Measurements from ENCODE around the gene TPK1.
"Not testable (repeated sequence)": the region's sequence is repeated elsewhere in the genome, so short reads cannot be mapped to it uniquely, and the experiment has no call there.

TPK1 gene

GRCh38 chr7:144777889-144778288 is 58.0 kb downstream of the TPK1 start:
- DNase-seq (ENCODE audit: low read depth in 1 of 2, low spot score in 1 of 2) = not testable (repeated sequence)

GRCh38 chr7:144777005-144777839 is 58.6 kb downstream of the TPK1 start:
- DNase-seq (ENCODE audit: low read depth in 1 of 2, low spot score in 1 of 2) = no peak

- no peak for DNase-seq (ENCODE audit: low read depth in 1 of 2, low spot score in 1 of 2)
Measured at GRCh38 chr7:144776447-144776846, 59.4 kb downstream of the TPK1 start.

- DNase-seq (ENCODE audit: low read depth in 1 of 2, low spot score in 1 of 2) = no peak
Measured at GRCh38 chr7:144775749-144776148, 60.1 kb downstream of the TPK1 start.

- DNase-seq (ENCODE audit: low read depth in 1 of 2, low spot score in 1 of 2) = no peak
Measured at GRCh38 chr7:144771927-144772326, 63.9 kb downstream of the TPK1 start.

GRCh38 chr7:144771174-144771573 is 64.7 kb downstream of the TPK1 start:
- DNase-seq (ENCODE audit: low read depth in 1 of 2, low spot score in 1 of 2) = no peak

- no peak for DNase-seq (ENCODE audit: low read depth in 1 of 2, low spot score in 1 of 2)
Measured at GRCh38 chr7:144769352-144769751, 66.5 kb downstream of the TPK1 start.

- DNase-seq (ENCODE audit: low read depth in 1 of 2, low spot score in 1 of 2) = no peak
Measured at GRCh38 chr7:144768633-144769032, 67.2 kb downstream of the TPK1 start.

GRCh38 chr7:144763291-144763690 is 72.6 kb downstream of the TPK1 start:
- DNase-seq (ENCODE audit: low read depth in 1 of 2, low spot score in 1 of 2) = no peak

- no peak for DNase-seq (ENCODE audit: low read depth in 1 of 2, low spot score in 1 of 2)
Measured at GRCh38 chr7:144762853-144763252, 73.0 kb downstream of the TPK1 start.

- no peak for DNase-seq (ENCODE audit: low read depth in 1 of 2, low spot score in 1 of 2)
Measured at GRCh38 chr7:144761493-144761892, 74.4 kb downstream of the TPK1 start.

GRCh38 chr7:144759653-144760052 is 76.2 kb downstream of the TPK1 start:
- no peak for DNase-seq (ENCODE audit: low read depth in 1 of 2, low spot score in 1 of 2)

GRCh38 chr7:144747936-144748335 is 87.9 kb downstream of the TPK1 start:
- no peak for DNase-seq (ENCODE audit: low read depth in 1 of 2, low spot score in 1 of 2)

GRCh38 chr7:144738708-144739314 is 97.0 kb downstream of the TPK1 start:
- DNase-seq (ENCODE audit: low read depth in 1 of 2, low spot score in 1 of 2) = no peak

- no peak for DNase-seq (ENCODE audit: low read depth in 1 of 2, low spot score in 1 of 2)
Measured at GRCh38 chr7:144738146-144738545, 97.7 kb downstream of the TPK1 start.

GRCh38 chr7:144736880-144737493 is 98.9 kb downstream of the TPK1 start:
- DNase-seq (ENCODE audit: low read depth in 1 of 2, low spot score in 1 of 2) = no peak

- no peak for DNase-seq (ENCODE audit: low read depth in 1 of 2, low spot score in 1 of 2)
Measured at GRCh38 chr7:144735505-144736276, 100.2 kb downstream of the TPK1 start.

GRCh38 chr7:144731661-144732351 is 104.0 kb downstream of the TPK1 start:
- DNase-seq (ENCODE audit: low read depth in 1 of 2, low spot score in 1 of 2) = no peak

GRCh38 chr7:144730224-144730623 is 105.6 kb downstream of the TPK1 start:
- no peak for DNase-seq (ENCODE audit: low read depth in 1 of 2, low spot score in 1 of 2)

GRCh38 chr7:144729226-144729625 is 106.6 kb downstream of the TPK1 start:
- DNase-seq (ENCODE audit: low read depth in 1 of 2, low spot score in 1 of 2) = no peak

- DNase-seq (ENCODE audit: low read depth in 1 of 2, low spot score in 1 of 2) = no peak
Measured at GRCh38 chr7:144728551-144728950, 107.3 kb downstream of the TPK1 start.
